HepG2 (cell line): Measurements from ENCODE around the gene GDNF. TPM values are rescaled to one million over a fixed set of nuclear protein-coding genes. Genes with fewer than 3 reads are reported as not detected.

Experiments
- ATAC-seq: fragments of 200-7000 bp; cut with Tn5 transposase; 3 replicates; pipeline ENCODE4 v1.9.1; 2020; ENCODE audit warnings: mild to moderate bottlenecking, moderate library complexity
- BruUV-seq: library from RNA; stranded (reverse); fragments of 400-500 nt; replicated peaks from 2 replicates; lab custom pipeline; 2021; lab: Mats Ljungman, UMichigan
- CTCF ChIA-PET: fragments of 300-600 bp; formaldehyde crosslinking; extraction: SDS; loops from one replicate; lab custom pipeline; 2021; ENCODE audit warnings: low total read pairs, inconsistent platforms, low intra/inter-chr PET ratio; lab: Yijun Ruan, JAX
- POLR2A ChIA-PET: fragments of 350-600 bp; sonication (Branson Sonifier 250); formaldehyde crosslinking; loops from one replicate; lab custom pipeline; 2020; ENCODE audit warnings: antibody characterized with exemption, inconsistent platforms; lab: Yijun Ruan, JAX
- DNase-seq: peaks from one replicate; pipeline ENCODE4 v3.0.0-alpha.2; 2015; ENCODE audit warnings: low spot score
- FAIRE-seq: peaks from 3 replicates; lab custom pipeline; 2011; peaks lifted over from hg19 to GRCh38; lab: Jason Lieb, UNC
- H2AFZ ChIP-seq: one replicate; pipeline ENCODE4 v1.6.1; 2011; ENCODE audit warnings: low read length, inconsistent platforms
- H3K27ac ChIP-seq: fragments of 300-600 bp; 3 replicates; pipeline ENCODE4 v1.8.0; 2011; ENCODE audit warnings: mixed run types, mild to moderate bottlenecking, mixed read lengths, low read length, inconsistent platforms; ENCODE audit not compliant: insufficient read depth; ENCODE audit errors: extremely low read length
- H3K27me3 ChIP-seq, 2 experiments: fragments of 200-600 bp in 1 of 2; 2 replicates in 1 of 2; 3 replicates in 1 of 2; pipeline versions ENCODE4 v1.6.0 to v1.8.0; 2011; ENCODE audit warnings: low read length in 2 of 2, mild to moderate bottlenecking in 2 of 2, moderate library complexity in 2 of 2, inconsistent platforms in 1 of 2; ENCODE audit not compliant: insufficient read depth in 2 of 2, control insufficient read depth in 1 of 2
- H3K36me3 ChIP-seq, 2 experiments: fragments of 200-600 bp in 1 of 2; replicated peaks in 1 of 2; 2 replicates in 1 of 2; 3 replicates in 1 of 2; pipeline versions ENCODE4 v1.5.1 to v1.8.0; 2011; ENCODE audit warnings: low read length in 2 of 2, inconsistent platforms in 1 of 2; ENCODE audit not compliant: insufficient read depth in 2 of 2, control insufficient read depth in 1 of 2
- H3K4me1 ChIP-seq: 2 replicates; pipeline ENCODE4 v1.5.1; 2012; ENCODE audit warnings: low read length, inconsistent platforms; ENCODE audit not compliant: insufficient read depth
- H3K4me2 ChIP-seq: 2 replicates; pipeline ENCODE4 v1.6.0; 2011; ENCODE audit warnings: low read depth, low read length, inconsistent platforms
- H3K4me3 ChIP-seq, 3 experiments: fragments of 200-600 bp in 1 of 3; sonication (generic), shearing (Covaris generic) in 1 of 3; replicated peaks in 1 of 3; 2 replicates each; pipeline ENCODE4 v1.5.1; 2011 to 2016; ENCODE audit warnings: low read length in 3 of 3, inconsistent platforms in 2 of 3, low read depth in 2 of 3, mild to moderate bottlenecking in 2 of 3, control low read depth in 1 of 3, mixed read lengths in 1 of 3; ENCODE audit not compliant: insufficient read depth in 1 of 3
- H3K79me2 ChIP-seq: one replicate; pipeline ENCODE4 v1.6.1; 2011; ENCODE audit warnings: low read length, inconsistent platforms; ENCODE audit not compliant: insufficient read depth
- H3K9ac ChIP-seq: 2 replicates; pipeline ENCODE4 v1.6.0; 2011; ENCODE audit warnings: mild to moderate bottlenecking, low read depth, low read length, inconsistent platforms; ENCODE audit not compliant: insufficient read depth
- H3K9me3 ChIP-seq: 2 replicates; pipeline ENCODE4 v1.5.1; 2012; ENCODE audit warnings: mild to moderate bottlenecking, low read length
- H4K20me1 ChIP-seq: 2 replicates; pipeline ENCODE4 v1.6.0; 2011; ENCODE audit warnings: inconsistent platforms, mild to moderate bottlenecking, low read length, moderate library complexity; ENCODE audit not compliant: insufficient read depth
- ADNP ChIP-seq: sonication (generic); formaldehyde crosslinking; IDR thresholded peaks from 2 replicates; pipeline ENCODE4 v1.4.0; 2020; ENCODE audit warnings: missing genetic modification reagents
- DPF2 ChIP-seq: sonication (generic); formaldehyde crosslinking; IDR thresholded peaks from 2 replicates; pipeline ENCODE4 v1.4.0; 2020; ENCODE audit warnings: mild to moderate bottlenecking, low read depth, missing genetic modification reagents, borderline replicate concordance
- GFI1 ChIP-seq: sonication (generic); formaldehyde crosslinking; IDR thresholded peaks from 2 replicates; pipeline ENCODE4 v1.5.0; 2020; ENCODE audit warnings: missing genetic modification reagents, mild to moderate bottlenecking, borderline replicate concordance
- MAF1 ChIP-seq: sonication (generic); formaldehyde crosslinking; IDR thresholded peaks from 2 replicates; pipeline ENCODE4 v1.5.0; 2020; ENCODE audit warnings: missing genetic modification reagents, borderline replicate concordance
- MBNL3 ChIP-seq: fragments of 250-450 bp; sonication (Bioruptor Pico); conservative IDR thresholded peaks from 2 replicates; pipeline ENCODE4 v1.8.0; 2022; ENCODE audit warnings: mild to moderate bottlenecking, inconsistent platforms
- ONECUT2 ChIP-seq: sonication (generic); formaldehyde crosslinking; IDR thresholded peaks from 2 replicates; pipeline ENCODE4 v1.4.0; 2020; ENCODE audit warnings: missing genetic modification reagents
- PHF21A ChIP-seq: sonication (generic); formaldehyde crosslinking; IDR thresholded peaks from 2 replicates; pipeline ENCODE4 v1.5.0; 2020; ENCODE audit warnings: mild to moderate bottlenecking, missing genetic modification reagents
- RFXAP ChIP-seq: sonication (generic); formaldehyde crosslinking; IDR thresholded peaks from 2 replicates; pipeline ENCODE4 v1.4.0; 2020; ENCODE audit warnings: missing genetic modification reagents, borderline replicate concordance
- SKI ChIP-seq: fragments of 450-650 bp; IDR thresholded peaks from one replicate; pipeline ENCODE4 v1.6.1; 2018; ENCODE audit warnings: mild to moderate bottlenecking; ENCODE audit not compliant: partially characterized antibody
- ZNF367 ChIP-seq: sonication (generic); formaldehyde crosslinking; IDR thresholded peaks from 2 replicates; pipeline ENCODE4 v1.4.0; 2020; ENCODE audit warnings: missing genetic modification reagents, borderline replicate concordance
- WGBS: methylation state at CpG from one replicate; pipeline ENCODE4 v1.1.6; 2017; ENCODE audit warnings: low lambda C conversion rate; 5-methylcytosine and 5-hydroxymethylcytosine counted together
- in situ Hi-C: cut with HindIII; loops from 2 replicates; pipeline ENCODE4 v1.10.0; 2017; ENCODE audit warnings: low pct_unique_long_range_greater_than_20kb; ENCODE audit not compliant: extremely low pct_ligation_motif_present
- intact Hi-C: fragments of 100-400 bp; cut with micrococcal nuclease; formaldehyde crosslinking; loops from one replicate; pipeline ENCODE4 v1.10.0; 2022; ENCODE audit not compliant: unreplicated experiment
- polyA plus RNA-seq, 8 experiments: library from polyadenylated mRNA; depleted of rRNA in 3 of 8; stranded (reverse) in 7 of 8; unstranded in 1 of 8; fragments of >200 nt; fragmentation: Illumina TruSeq in 4 of 8; extraction: Trizol in 4 of 8; gene quantifications; 2 replicates each; pipeline versions ENCODE4 v1.2.1 to v1.2.3, GENCODE V29; 2011 to 2016; ENCODE audit warnings: low read depth in 4 of 8, missing spikeins in 1 of 8, mixed read lengths in 1 of 8; ENCODE audit not compliant: insufficient read depth in 1 of 8
- total RNA-seq, 5 experiments: library from RNA; depleted of rRNA; stranded (reverse); fragments of >200 nt; fragmentation: Illumina TruSeq; extraction: Trizol; gene quantifications; 2 replicates each; pipeline ENCODE4 v1.2.3, GENCODE V29; 2016; ENCODE audit warnings: low read depth in 1 of 5
- TF ChIP-seq, protein P1 (sequence below): sonication (generic); formaldehyde crosslinking; conservative IDR thresholded peaks from 2 replicates; pipeline ENCODE4 v1.8.0; 2022; ENCODE audit warnings: low read depth, missing genetic modification reagents
- TF ChIP-seq, protein P2 (sequence below): sonication (generic); formaldehyde crosslinking; IDR thresholded peaks from 2 replicates; pipeline ENCODE4 v1.5.0; 2020; ENCODE audit warnings: missing genetic modification reagents
- TF ChIP-seq, protein P3 (sequence below): sonication (generic); formaldehyde crosslinking; IDR thresholded peaks from 2 replicates; pipeline ENCODE4 v1.9.0; 2021; ENCODE audit warnings: mild to moderate bottlenecking, missing genetic modification reagents

The GDNF gene
- total and polyA plus RNA-seq, 2 of the 13 experiments (the other 11 are each of a cell fraction or from before 2014, with no cell fraction given) = 0.24 to 0.46 TPM

DNA sequence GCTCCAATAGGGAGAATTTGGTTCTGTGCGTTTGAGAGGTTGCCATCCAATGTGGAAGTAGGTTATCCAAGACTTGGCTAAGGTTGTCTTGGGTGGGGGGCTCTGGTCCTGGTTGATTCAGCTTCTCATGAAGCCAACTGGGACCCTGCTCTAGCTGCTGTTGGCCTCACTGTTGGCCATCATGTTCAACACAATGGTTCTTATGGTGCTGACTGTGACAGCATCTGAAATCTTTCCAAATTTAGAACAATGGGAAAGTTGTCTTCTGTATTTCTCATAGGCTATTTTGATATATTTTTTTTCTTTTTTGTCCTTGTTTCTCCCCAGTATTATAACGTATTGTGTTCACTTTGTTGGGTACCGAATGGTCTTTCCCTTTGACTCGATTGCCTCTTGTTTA lies 71.9 kb downstream of the GDNF start (continued):
- TF ChIP-seq DPF2 (CRISPR knock-in tag) = no peak
- TF ChIP-seq, all 625 proteins: peak for 0

DNA sequence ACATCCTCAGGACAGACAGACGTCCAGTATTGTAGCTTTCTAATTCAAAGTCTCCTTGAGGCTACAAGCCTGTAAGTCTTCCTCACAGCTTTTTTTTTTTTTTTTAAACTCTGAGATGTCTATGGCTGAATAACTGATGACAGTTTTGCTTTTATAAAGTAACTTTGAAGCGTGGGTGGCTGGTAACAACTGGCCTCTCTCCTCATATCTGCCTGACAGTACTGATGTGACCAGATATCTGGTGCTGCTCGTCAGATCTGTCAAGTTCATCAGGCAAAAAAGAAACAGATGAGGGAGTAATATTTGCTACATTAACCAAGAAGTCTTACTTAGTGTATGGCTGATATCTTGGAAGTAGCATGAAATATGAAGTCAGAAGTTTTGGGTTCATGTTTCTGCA lies 72.6 kb downstream of the GDNF start:
- no peak for TF ChIP-seq RFXAP (CRISPR knock-in tag)
- no peak for TF ChIP-seq PHF21A (CRISPR knock-in tag)
- TF ChIP-seq ONECUT2 (CRISPR knock-in tag) = no peak
- no peak for TF ChIP-seq MBNL3 (CRISPR knock-in tag)
- TF ChIP-seq GFI1 (CRISPR knock-in tag) = no peak
- TF ChIP-seq, protein P1, sequence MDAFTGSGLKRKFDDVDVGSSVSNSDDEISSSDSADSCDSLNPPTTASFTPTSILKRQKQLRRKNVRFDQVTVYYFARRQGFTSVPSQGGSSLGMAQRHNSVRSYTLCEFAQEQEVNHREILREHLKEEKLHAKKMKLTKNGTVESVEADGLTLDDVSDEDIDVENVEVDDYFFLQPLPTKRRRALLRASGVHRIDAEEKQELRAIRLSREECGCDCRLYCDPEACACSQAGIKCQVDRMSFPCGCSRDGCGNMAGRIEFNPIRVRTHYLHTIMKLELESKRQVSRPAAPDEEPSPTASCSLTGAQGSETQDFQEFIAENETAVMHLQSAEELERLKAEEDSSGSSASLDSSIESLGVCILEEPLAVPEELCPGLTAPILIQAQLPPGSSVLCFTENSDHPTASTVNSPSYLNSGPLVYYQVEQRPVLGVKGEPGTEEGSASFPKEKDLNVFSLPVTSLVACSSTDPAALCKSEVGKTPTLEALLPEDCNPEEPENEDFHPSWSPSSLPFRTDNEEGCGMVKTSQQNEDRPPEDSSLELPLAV (CRISPR knock-in tag) = no peak
- TF ChIP-seq SKI = no peak
- no peak for TF ChIP-seq ADNP (CRISPR knock-in tag)
- TF ChIP-seq, protein P2, sequence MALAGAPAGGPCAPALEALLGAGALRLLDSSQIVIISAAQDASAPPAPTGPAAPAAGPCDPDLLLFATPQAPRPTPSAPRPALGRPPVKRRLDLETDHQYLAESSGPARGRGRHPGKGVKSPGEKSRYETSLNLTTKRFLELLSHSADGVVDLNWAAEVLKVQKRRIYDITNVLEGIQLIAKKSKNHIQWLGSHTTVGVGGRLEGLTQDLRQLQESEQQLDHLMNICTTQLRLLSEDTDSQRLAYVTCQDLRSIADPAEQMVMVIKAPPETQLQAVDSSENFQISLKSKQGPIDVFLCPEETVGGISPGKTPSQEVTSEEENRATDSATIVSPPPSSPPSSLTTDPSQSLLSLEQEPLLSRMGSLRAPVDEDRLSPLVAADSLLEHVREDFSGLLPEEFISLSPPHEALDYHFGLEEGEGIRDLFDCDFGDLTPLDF (CRISPR knock-in tag) = no peak
- TF ChIP-seq, protein P3, sequence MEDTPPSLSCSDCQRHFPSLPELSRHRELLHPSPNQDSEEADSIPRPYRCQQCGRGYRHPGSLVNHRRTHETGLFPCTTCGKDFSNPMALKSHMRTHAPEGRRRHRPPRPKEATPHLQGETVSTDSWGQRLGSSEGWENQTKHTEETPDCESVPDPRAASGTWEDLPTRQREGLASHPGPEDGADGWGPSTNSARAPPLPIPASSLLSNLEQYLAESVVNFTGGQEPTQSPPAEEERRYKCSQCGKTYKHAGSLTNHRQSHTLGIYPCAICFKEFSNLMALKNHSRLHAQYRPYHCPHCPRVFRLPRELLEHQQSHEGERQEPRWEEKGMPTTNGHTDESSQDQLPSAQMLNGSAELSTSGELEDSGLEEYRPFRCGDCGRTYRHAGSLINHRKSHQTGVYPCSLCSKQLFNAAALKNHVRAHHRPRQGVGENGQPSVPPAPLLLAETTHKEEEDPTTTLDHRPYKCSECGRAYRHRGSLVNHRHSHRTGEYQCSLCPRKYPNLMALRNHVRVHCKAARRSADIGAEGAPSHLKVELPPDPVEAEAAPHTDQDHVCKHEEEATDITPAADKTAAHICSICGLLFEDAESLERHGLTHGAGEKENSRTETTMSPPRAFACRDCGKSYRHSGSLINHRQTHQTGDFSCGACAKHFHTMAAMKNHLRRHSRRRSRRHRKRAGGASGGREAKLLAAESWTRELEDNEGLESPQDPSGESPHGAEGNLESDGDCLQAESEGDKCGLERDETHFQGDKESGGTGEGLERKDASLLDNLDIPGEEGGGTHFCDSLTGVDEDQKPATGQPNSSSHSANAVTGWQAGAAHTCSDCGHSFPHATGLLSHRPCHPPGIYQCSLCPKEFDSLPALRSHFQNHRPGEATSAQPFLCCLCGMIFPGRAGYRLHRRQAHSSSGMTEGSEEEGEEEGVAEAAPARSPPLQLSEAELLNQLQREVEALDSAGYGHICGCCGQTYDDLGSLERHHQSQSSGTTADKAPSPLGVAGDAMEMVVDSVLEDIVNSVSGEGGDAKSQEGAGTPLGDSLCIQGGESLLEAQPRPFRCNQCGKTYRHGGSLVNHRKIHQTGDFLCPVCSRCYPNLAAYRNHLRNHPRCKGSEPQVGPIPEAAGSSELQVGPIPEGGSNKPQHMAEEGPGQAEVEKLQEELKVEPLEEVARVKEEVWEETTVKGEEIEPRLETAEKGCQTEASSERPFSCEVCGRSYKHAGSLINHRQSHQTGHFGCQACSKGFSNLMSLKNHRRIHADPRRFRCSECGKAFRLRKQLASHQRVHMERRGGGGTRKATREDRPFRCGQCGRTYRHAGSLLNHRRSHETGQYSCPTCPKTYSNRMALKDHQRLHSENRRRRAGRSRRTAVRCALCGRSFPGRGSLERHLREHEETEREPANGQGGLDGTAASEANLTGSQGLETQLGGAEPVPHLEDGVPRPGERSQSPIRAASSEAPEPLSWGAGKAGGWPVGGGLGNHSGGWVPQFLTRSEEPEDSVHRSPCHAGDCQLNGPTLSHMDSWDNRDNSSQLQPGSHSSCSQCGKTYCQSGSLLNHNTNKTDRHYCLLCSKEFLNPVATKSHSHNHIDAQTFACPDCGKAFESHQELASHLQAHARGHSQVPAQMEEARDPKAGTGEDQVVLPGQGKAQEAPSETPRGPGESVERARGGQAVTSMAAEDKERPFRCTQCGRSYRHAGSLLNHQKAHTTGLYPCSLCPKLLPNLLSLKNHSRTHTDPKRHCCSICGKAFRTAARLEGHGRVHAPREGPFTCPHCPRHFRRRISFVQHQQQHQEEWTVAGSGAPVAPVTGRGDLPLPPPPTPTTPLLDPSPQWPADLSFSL (CRISPR knock-in tag) = no peak
- no peak for TF ChIP-seq MAF1 (CRISPR knock-in tag)
- TF ChIP-seq ZNF367 (CRISPR knock-in tag) = no peak
- intact Hi-C loops (no loop called here), in situ Hi-C loops (no loop called here)
- DNase-seq (no peak), ATAC-seq (no peak), FAIRE-seq (no peak)
- Histone ChIP-seq H2AFZ (no peak overlapping the region), H3K36me3 (no peaks in the 10 kb centered on the region), H3K4me2 (no peak overlapping the region), H4K20me1 (no peaks in the 10 kb centered on the region), H3K79me2 (no peaks in the 10 kb centered on the region), H3K9ac (no peak overlapping the region), H3K9me3 (no peaks in the 10 kb centered on the region), H3K4me1 (peaks cover 21% of the 10 kb centered on the region; the same call in 1 of the 2 replicates), H3K27me3 (no peaks in the 10 kb centered on the region), H3K4me3 (no peak overlapping the region), H3K27ac (no peak overlapping the region)
- POLR2A ChIA-PET = no interaction called here
- WGBS = 18% methylated on average over 3 of the region's 3 CpGs
- BruUV-seq = no TSS peak
- CTCF ChIA-PET = no interaction called here
